ENCODE data around the gene KMT2A.
"Not testable (repeated sequence)": the region's sequence is repeated elsewhere in the genome, so short reads cannot be mapped to it uniquely, and the experiment has no call there.

The KMT2A gene

GRCh38 chr11:118533769-118534729 is 97.8 kb downstream of the KMT2A start:
- DNase-seq = no peak

GRCh38 chr11:118535261-118535660 is 99.0 kb downstream of the KMT2A start:
- DNase-seq = no peak

GRCh38 chr11:118536726-118537125 is 100.4 kb downstream of the KMT2A start:
- DNase-seq = no peak

- no peak for DNase-seq
Measured at GRCh38 chr11:118537409-118537980, 101.2 kb downstream of the KMT2A start.

- no peak for DNase-seq
Measured at GRCh38 chr11:118544010-118544646, 107.8 kb downstream of the KMT2A start.

- no peak for DNase-seq
Measured at GRCh38 chr11:118544647-118545010, 108.3 kb downstream of the KMT2A start.

GRCh38 chr11:118545533-118545932 is 109.2 kb downstream of the KMT2A start:
- no peak for DNase-seq

- DNase-seq = no peak
Measured at GRCh38 chr11:118547132-118547531, 110.8 kb downstream of the KMT2A start.

- DNase-seq = no peak
Measured at GRCh38 chr11:118552341-118552740, 116.0 kb downstream of the KMT2A start.

GRCh38 chr11:118560806-118561205 is 124.5 kb downstream of the KMT2A start:
- DNase-seq = no peak

GRCh38 chr11:118565051-118565450 is 128.8 kb downstream of the KMT2A start:
- peak; percentile 22 for DNase-seq

GRCh38 chr11:118569670-118570069 is 133.4 kb downstream of the KMT2A start:
- no peak for DNase-seq

- no peak for DNase-seq
Measured at GRCh38 chr11:118570787-118571186, 134.5 kb downstream of the KMT2A start.

- DNase-seq = not testable (repeated sequence)
Measured at GRCh38 chr11:118571701-118572060, 135.4 kb downstream of the KMT2A start.

GRCh38 chr11:118572061-118572980 is 136.0 kb downstream of the KMT2A start, which contains the start of gene ARCN1:
Gene ARCN1, plus strand, starts transcription at chr11:118572409. Its CDS starts 139 bp downstream, at chr11:118572548.
- peak; percentile 46 for DNase-seq

- DNase-seq = no peak
Measured at GRCh38 chr11:118572981-118573550, 136.8 kb downstream of the KMT2A start.

GRCh38 chr11:118574636-118575035 is 138.3 kb downstream of the KMT2A start:
- no peak for DNase-seq

Measured in NCI-H446 treated with DMSO at 0.1 percent for 48 hours (cell line).